MM.1S (cell line): Measurements from ENCODE around the gene RSF1.

Experiments used
- DNase-seq: peaks from one replicate; pipeline ENCODE4 v3.0.0-alpha.2; 2015
- H2AFZ ChIP-seq: fragments of 300-600 bp; sonication (generic); 2 replicates; pipeline ENCODE4 v1.6.0; 2016; ENCODE audit warnings: antibody characterized with exemption, low read length
- H3F3A ChIP-seq: fragments of 300-600 bp; sonication (generic); 2 replicates; pipeline ENCODE4 v1.6.1; 2016; ENCODE audit warnings: mild to moderate bottlenecking, antibody characterized with exemption, low read length, moderate library complexity, mixed read lengths; ENCODE audit not compliant: insufficient read depth
- H3K27ac ChIP-seq: fragments of 300-600 bp; sonication (generic); 2 replicates; pipeline ENCODE4 v1.5.1; 2016; ENCODE audit warnings: mild to moderate bottlenecking, low read length
- H3K27me3 ChIP-seq: fragments of 300-600 bp; sonication (generic); replicated peaks from 2 replicates; pipeline ENCODE4 v1.6.0; 2016; ENCODE audit warnings: low read length; ENCODE audit not compliant: insufficient read depth
- H3K36me3 ChIP-seq: fragments of 300-600 bp; sonication (generic); replicated peaks from 2 replicates; pipeline ENCODE4 v1.6.1; 2016; ENCODE audit warnings: mild to moderate bottlenecking, low read length, mixed read lengths; ENCODE audit not compliant: insufficient read depth
- H3K4me1 ChIP-seq: fragments of 300-600 bp; sonication (generic); 2 replicates; pipeline ENCODE4 v1.6.1; 2016; ENCODE audit warnings: low read length, mixed read lengths
- H3K4me2 ChIP-seq: fragments of 300-600 bp; sonication (generic); 2 replicates; pipeline ENCODE4 v1.6.0; 2016; ENCODE audit warnings: low read depth, low read length
- H3K4me3 ChIP-seq: fragments of 300-600 bp; sonication (generic); 2 replicates; pipeline ENCODE4 v1.5.1; 2016; ENCODE audit warnings: low read length, mixed read lengths
- H3K79me2 ChIP-seq: fragments of 300-600 bp; sonication (generic); 2 replicates; pipeline ENCODE4 v1.6.1; 2016; ENCODE audit warnings: mixed run types, low read length, mixed read lengths
- H3K9ac ChIP-seq: fragments of 300-600 bp; sonication (generic); 2 replicates; pipeline ENCODE4 v1.6.1; 2016; ENCODE audit warnings: low read length, mixed read lengths
- H3K9me2 ChIP-seq: fragments of 300-600 bp; sonication (generic); replicated peaks from 2 replicates; pipeline ENCODE4 v1.6.1; 2016; ENCODE audit warnings: mild to moderate bottlenecking, low read length, mixed read lengths; ENCODE audit not compliant: insufficient read depth
- H3K9me3 ChIP-seq: fragments of 300-600 bp; sonication (generic); replicated peaks from 2 replicates; pipeline ENCODE4 v1.6.1; 2016; ENCODE audit warnings: mild to moderate bottlenecking, low read length, mixed read lengths; ENCODE audit not compliant: insufficient read depth
- H4K20me1 ChIP-seq: fragments of 300-600 bp; sonication (generic); 2 replicates; pipeline ENCODE4 v1.6.1; 2016; ENCODE audit warnings: mild to moderate bottlenecking, low read length, moderate library complexity, mixed read lengths; ENCODE audit not compliant: insufficient read depth
- EZH2 ChIP-seq: fragments of 300-600 bp; sonication (generic); optimal IDR thresholded peaks from 2 replicates; pipeline ENCODE3; 2017; ENCODE audit warnings: low read depth, mild to moderate bottlenecking, antibody characterized with exemption, low read length, mixed read lengths
- EZH2phosphoT487 ChIP-seq: fragments of 300-600 bp; sonication (generic); IDR thresholded peaks from 2 replicates; pipeline ENCODE4 v1.6.1; 2018; ENCODE audit warnings: antibody characterized with exemption, low read length
- TF ChIP-seq, protein P1 (sequence below): fragments of 300-600 bp; sonication (generic); IDR thresholded peaks from 2 replicates; pipeline ENCODE4 v1.5.1; 2016; ENCODE audit warnings: antibody characterized with exemption, low read length, mixed read lengths

The RSF1 gene

DNA sequence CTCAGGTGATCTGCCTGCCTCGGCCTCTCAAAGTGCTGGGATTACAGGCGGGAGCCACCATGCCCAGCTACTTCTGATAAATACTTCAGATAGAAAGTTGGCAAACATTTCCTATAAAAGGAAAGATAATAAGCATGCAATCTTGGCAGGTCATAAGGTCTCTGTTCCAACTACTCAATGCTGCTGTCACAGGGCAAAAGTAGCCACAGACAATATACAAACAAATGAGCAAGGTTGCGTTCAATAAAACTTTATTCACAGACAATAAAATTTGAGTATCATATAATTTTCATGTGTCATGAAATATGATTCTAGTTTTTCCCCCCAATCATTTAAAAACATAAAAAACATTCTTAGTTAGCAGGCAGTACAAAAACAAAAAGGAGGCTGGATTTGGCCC lies 129.9 kb downstream of the RSF1 start:
- H3K9me2 ChIP-seq: no peaks in the 10 kb centered on the region
- no peaks in the 10 kb centered on the region for H3K4me1 ChIP-seq
- H4K20me1 ChIP-seq: no peaks in the 10 kb centered on the region
- H3F3A ChIP-seq: no peaks in the 10 kb centered on the region
- no peak overlapping the region for H3K4me2 ChIP-seq
- H3K36me3 ChIP-seq: peaks cover 4% of the 10 kb centered on the region; the same call in 1 of the 2 replicates
- no peak overlapping the region for H2AFZ ChIP-seq
- H3K9me3 ChIP-seq: no peaks in the 10 kb centered on the region; the same call in 1 of the 2 replicates
- TF ChIP-seq EZH2 (no peak), EZH2phosphoT487 (no peak)
- TF ChIP-seq, protein P1, sequence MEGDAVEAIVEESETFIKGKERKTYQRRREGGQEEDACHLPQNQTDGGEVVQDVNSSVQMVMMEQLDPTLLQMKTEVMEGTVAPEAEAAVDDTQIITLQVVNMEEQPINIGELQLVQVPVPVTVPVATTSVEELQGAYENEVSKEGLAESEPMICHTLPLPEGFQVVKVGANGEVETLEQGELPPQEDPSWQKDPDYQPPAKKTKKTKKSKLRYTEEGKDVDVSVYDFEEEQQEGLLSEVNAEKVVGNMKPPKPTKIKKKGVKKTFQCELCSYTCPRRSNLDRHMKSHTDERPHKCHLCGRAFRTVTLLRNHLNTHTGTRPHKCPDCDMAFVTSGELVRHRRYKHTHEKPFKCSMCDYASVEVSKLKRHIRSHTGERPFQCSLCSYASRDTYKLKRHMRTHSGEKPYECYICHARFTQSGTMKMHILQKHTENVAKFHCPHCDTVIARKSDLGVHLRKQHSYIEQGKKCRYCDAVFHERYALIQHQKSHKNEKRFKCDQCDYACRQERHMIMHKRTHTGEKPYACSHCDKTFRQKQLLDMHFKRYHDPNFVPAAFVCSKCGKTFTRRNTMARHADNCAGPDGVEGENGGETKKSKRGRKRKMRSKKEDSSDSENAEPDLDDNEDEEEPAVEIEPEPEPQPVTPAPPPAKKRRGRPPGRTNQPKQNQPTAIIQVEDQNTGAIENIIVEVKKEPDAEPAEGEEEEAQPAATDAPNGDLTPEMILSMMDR: no peak
- H3K27me3 ChIP-seq: no peaks in the 10 kb centered on the region
- H3K4me3 ChIP-seq: no peak overlapping the region
- no peak overlapping the region for H3K9ac ChIP-seq
- H3K79me2 ChIP-seq: no peaks in the 10 kb centered on the region
- H3K27ac ChIP-seq: no peak overlapping the region
- DNase-seq: no peak

DNA sequence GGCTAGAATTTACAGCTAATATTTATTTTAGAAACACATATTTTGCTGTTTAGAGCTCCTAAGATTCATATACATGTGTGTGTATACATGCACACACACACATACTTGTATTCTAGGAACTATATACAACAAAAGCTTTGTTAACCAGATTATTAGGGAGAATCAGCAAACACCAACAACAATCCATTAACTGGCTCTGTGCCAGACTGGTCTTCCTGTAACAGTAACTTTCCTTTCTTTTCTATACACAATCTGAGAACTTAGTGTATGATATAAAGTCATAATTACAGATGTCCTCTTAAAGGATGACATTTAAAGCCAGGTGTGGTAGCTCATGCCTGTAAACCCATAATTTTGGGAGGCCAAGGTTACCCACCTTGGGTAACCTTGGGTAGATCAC lies 133.4 kb downstream of the RSF1 start:
- H3K9ac ChIP-seq: no peak overlapping the region
- no peaks in the 10 kb centered on the region for H3K4me1 ChIP-seq
- H3K9me3 ChIP-seq: no peaks in the 10 kb centered on the region
- no peaks in the 10 kb centered on the region for H3K27me3 ChIP-seq
- no peak overlapping the region for H3K27ac ChIP-seq
- TF ChIP-seq, protein P1: no peak
- TF ChIP-seq EZH2phosphoT487 (no peak), EZH2 (no peak)
- H4K20me1 ChIP-seq: no peaks in the 10 kb centered on the region
- no peaks in the 10 kb centered on the region for H3K79me2 ChIP-seq
- no peaks in the 10 kb centered on the region for H3F3A ChIP-seq
- H2AFZ ChIP-seq: no peak overlapping the region
- no peaks in the 10 kb centered on the region for H3K9me2 ChIP-seq
- no peak for DNase-seq
- H3K4me2 ChIP-seq: no peak overlapping the region
- no peak overlapping the region for H3K4me3 ChIP-seq
- peaks cover 4% of the 10 kb centered on the region; the same call in 1 of the 2 replicates for H3K36me3 ChIP-seq

DNA sequence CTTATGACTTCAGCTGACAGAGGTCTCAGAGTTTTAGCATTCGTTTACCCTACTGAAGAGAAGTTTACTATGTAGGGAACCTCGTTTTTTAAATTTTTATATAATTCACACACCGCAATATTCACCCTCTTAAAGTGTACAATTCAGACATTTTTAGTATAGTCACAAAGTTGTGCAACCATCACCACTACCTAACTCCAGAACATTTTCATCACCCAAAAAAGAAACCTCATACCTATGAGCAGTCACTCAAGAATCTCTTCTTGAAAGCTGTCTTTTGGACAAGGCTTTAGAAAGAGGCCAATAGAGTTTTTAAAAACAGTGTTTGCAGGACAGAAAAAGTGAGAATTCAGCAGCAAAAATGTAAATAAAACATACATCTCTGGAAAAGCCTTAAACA lies 143.4 kb downstream of the RSF1 start:
- no peaks in the 10 kb centered on the region; the same call in 1 of the 2 replicates for H3K36me3 ChIP-seq
- no peaks in the 10 kb centered on the region for H3K79me2 ChIP-seq
- no peaks in the 10 kb centered on the region for H3F3A ChIP-seq
- TF ChIP-seq, protein P1: no peak
- TF ChIP-seq EZH2 (no peak), EZH2phosphoT487 (no peak)
- DNase-seq: no peak
- H3K9me3 ChIP-seq: no peaks in the 10 kb centered on the region
- no peaks in the 10 kb centered on the region for H3K9me2 ChIP-seq
- H3K27ac ChIP-seq: no peak overlapping the region
- H3K4me1 ChIP-seq: no peaks in the 10 kb centered on the region
- H2AFZ ChIP-seq: no peak overlapping the region
- no peaks in the 10 kb centered on the region for H3K27me3 ChIP-seq
- H3K4me3 ChIP-seq: no peak overlapping the region
- H3K4me2 ChIP-seq: no peak overlapping the region
- H4K20me1 ChIP-seq: no peaks in the 10 kb centered on the region
- H3K9ac ChIP-seq: no peak overlapping the region

DNA sequence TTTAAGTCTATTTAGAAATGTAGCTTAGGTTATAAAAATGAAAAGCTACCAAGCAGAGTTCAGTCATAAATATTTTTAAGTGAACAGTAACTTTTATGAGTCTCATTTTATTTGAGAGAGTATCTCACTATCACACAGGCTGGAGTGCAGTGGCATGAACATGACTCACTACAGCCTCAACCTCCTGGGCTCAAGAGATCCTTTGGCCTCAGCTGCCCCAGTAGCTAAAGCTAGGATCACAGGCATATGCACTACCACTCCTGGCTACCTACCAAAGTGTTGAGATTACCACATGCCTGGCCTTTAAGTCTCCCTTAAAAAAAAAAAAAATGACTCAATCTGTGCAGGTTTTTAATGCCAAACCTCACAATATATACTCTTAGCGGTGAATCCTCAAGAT lies 148.3 kb downstream of the RSF1 start:
- H3K9me3 ChIP-seq: no peaks in the 10 kb centered on the region
- no peak overlapping the region for H3K27ac ChIP-seq
- H3K4me2 ChIP-seq: no peak overlapping the region
- no peaks in the 10 kb centered on the region for H3K4me1 ChIP-seq
- H3K27me3 ChIP-seq: no peaks in the 10 kb centered on the region
- H3F3A ChIP-seq: no peaks in the 10 kb centered on the region
- H3K9me2 ChIP-seq: no peaks in the 10 kb centered on the region
- H3K36me3 ChIP-seq: peaks cover under 1% of the 10 kb centered on the region; the same call in 1 of the 2 replicates
- TF ChIP-seq, protein P1: no peak
- no peak for TF ChIP-seq EZH2
- no peak for TF ChIP-seq EZH2phosphoT487
- no peaks in the 10 kb centered on the region for H4K20me1 ChIP-seq
- no peak overlapping the region for H3K9ac ChIP-seq
- no peak for DNase-seq
- H3K79me2 ChIP-seq: no peaks in the 10 kb centered on the region
- H2AFZ ChIP-seq: no peak overlapping the region
- no peak overlapping the region for H3K4me3 ChIP-seq
